Neuronal stem cell (in vitro differentiated cells): ENCODE data around the gene RBM20.

Experiments
- DNase-seq: peaks from one replicate; pipeline ENCODE4 v3.0.0-alpha.2; 2013; ENCODE audit warnings: low spot score
- H2AFZ ChIP-seq: one replicate; pipeline ENCODE4 v1.6.1; 2013; ENCODE audit warnings: mild to moderate bottlenecking, low read length, inconsistent platforms
- H2AK5ac ChIP-seq: 2 replicates; pipeline ENCODE4 v1.6.1; 2013; ENCODE audit warnings: low read depth, mild to moderate bottlenecking, inconsistent platforms, low read length, moderate library complexity, mixed read lengths
- H2BK120ac ChIP-seq: 2 replicates; pipeline ENCODE4 v1.6.1; 2013; ENCODE audit warnings: low read depth, mild to moderate bottlenecking, inconsistent platforms, low read length, moderate library complexity, mixed read lengths
- H2BK12ac ChIP-seq: one replicate; pipeline ENCODE4 v1.6.1; 2013; ENCODE audit warnings: low read length, inconsistent platforms
- H2BK15ac ChIP-seq: 2 replicates; pipeline ENCODE4 v1.6.1; 2013; ENCODE audit warnings: mild to moderate bottlenecking, low read length, inconsistent platforms, mixed read lengths
- H2BK5ac ChIP-seq: one replicate; pipeline ENCODE4 v1.6.1; 2013; ENCODE audit warnings: inconsistent platforms, mild to moderate bottlenecking, low read length, moderate library complexity
- H3K14ac ChIP-seq: one replicate; pipeline ENCODE4 v1.6.1; 2013; ENCODE audit warnings: low read length, inconsistent platforms
- H3K18ac ChIP-seq: 2 replicates; pipeline ENCODE4 v1.6.1; 2013; ENCODE audit warnings: low read length, inconsistent platforms
- H3K23ac ChIP-seq: 2 replicates; pipeline ENCODE4 v1.6.1; 2013; ENCODE audit warnings: low read depth, mild to moderate bottlenecking, mixed read lengths, low read length, inconsistent platforms; ENCODE audit not compliant: poor library complexity
- H3K27ac ChIP-seq: replicated peaks from 3 replicates; pipeline ENCODE4 v1.5.1; 2013; ENCODE audit warnings: low read length, inconsistent platforms
- H3K27me3 ChIP-seq, 3 experiments: 2 replicates each; pipeline ENCODE4 v1.6.1; 2013; ENCODE audit warnings: low read length in 3 of 3, mild to moderate bottlenecking in 2 of 3, inconsistent platforms in 1 of 3, low read depth in 1 of 3, mixed read lengths in 1 of 3, moderate library complexity in 1 of 3; ENCODE audit not compliant: control insufficient read depth in 3 of 3, insufficient read depth in 3 of 3
- H3K36me3 ChIP-seq, 2 donors: replicated peaks in 1 of 2; 2 replicates each; pipeline ENCODE4 v1.6.1; 2013; ENCODE audit warnings: low read length in 2 of 2; ENCODE audit not compliant: control insufficient read depth in 2 of 2, insufficient read depth in 2 of 2
- H3K4ac ChIP-seq: 2 replicates; pipeline ENCODE4 v1.6.1; 2013; ENCODE audit warnings: inconsistent platforms, mild to moderate bottlenecking, low read length, moderate library complexity
- H3K4me1 ChIP-seq, 2 donors: 1 replicate in 1 of 2; 2 replicates in 1 of 2; pipeline ENCODE4 v1.6.1; 2013; ENCODE audit warnings: low read length in 2 of 2, low read depth in 1 of 2; ENCODE audit not compliant: control insufficient read depth in 2 of 2, insufficient read depth in 1 of 2
- H3K4me2 ChIP-seq: one replicate; pipeline ENCODE4 v1.6.1; 2013; ENCODE audit warnings: mild to moderate bottlenecking, low read length, inconsistent platforms; ENCODE audit not compliant: insufficient read depth, poor library complexity, severe bottlenecking
- H3K4me3 ChIP-seq, 2 donors: 2 replicates each; pipeline ENCODE4 v1.5.1; 2013; ENCODE audit warnings: low read length in 2 of 2, mild to moderate bottlenecking in 2 of 2, inconsistent platforms in 1 of 2, moderate library complexity in 1 of 2
- H3K79me1 ChIP-seq: one replicate; pipeline ENCODE4 v1.6.1; 2013; ENCODE audit warnings: low read depth, mild to moderate bottlenecking, inconsistent platforms, low read length, moderate library complexity
- H3K9ac ChIP-seq: one replicate; pipeline ENCODE4 v1.6.1; 2013; ENCODE audit warnings: mild to moderate bottlenecking, low read depth, low read length, inconsistent platforms; ENCODE audit not compliant: poor library complexity
- H3K9me3 ChIP-seq, 2 donors: replicated peaks in 1 of 2; 2 replicates each; pipeline versions ENCODE3 to v1.6.1; 2013; ENCODE audit warnings: low read length in 2 of 2, mild to moderate bottlenecking in 2 of 2, inconsistent platforms in 1 of 2, low read depth in 1 of 2, mixed read lengths in 1 of 2, moderate library complexity in 1 of 2; ENCODE audit not compliant: control insufficient read depth in 2 of 2, insufficient read depth in 1 of 2
- H4K8ac ChIP-seq: one replicate; pipeline ENCODE4 v1.6.1; 2013; ENCODE audit warnings: low read depth, mild to moderate bottlenecking, inconsistent platforms, low read length, moderate library complexity
- H4K91ac ChIP-seq: one replicate; pipeline ENCODE4 v1.6.1; 2013; ENCODE audit warnings: low read length, low read depth, mild to moderate bottlenecking, inconsistent platforms; ENCODE audit not compliant: poor library complexity
- WGBS, 2 donors: extraction: QIAGEN DNeasy Blood & Tissue Kit; methylation state at CpG; one replicate each; pipeline ENCODE4 v1.1.7; 2013; ENCODE audit warnings: missing lambda C conversion rate in 2 of 2, mixed read lengths in 1 of 2; ENCODE audit not compliant: insufficient read length in 2 of 2, insufficient replicate concordance in 1 of 2; ENCODE audit errors: extremely low coverage in 2 of 2; 5-methylcytosine and 5-hydroxymethylcytosine counted together

RBM20 gene

GRCh38 chr10:110700947-110701616 is 56.9 kb downstream of the RBM20 start:
- H3K79me1 ChIP-seq: no peaks in the 10 kb centered on the region
- no peak overlapping the region for H3K23ac ChIP-seq
- H3K27me3 ChIP-seq: peaks cover 0 to 17% (median 0%) of the 10 kb centered on the region in 3 experiments
- no peak overlapping the region for H2BK120ac ChIP-seq
- H3K4me3 ChIP-seq: no peak overlapping the region
- peaks cover under 1 to 13% of the 10 kb centered on the region in 2 donors for H3K4me1 ChIP-seq
- H2AFZ ChIP-seq: no peak overlapping the region
- H4K8ac ChIP-seq: no peak overlapping the region
- no peak overlapping the region for H3K18ac ChIP-seq
- H4K91ac ChIP-seq: no peak overlapping the region
- no peak overlapping the region for H3K9ac ChIP-seq
- H3K14ac ChIP-seq: no peak overlapping the region
- no peak overlapping the region for H2BK5ac ChIP-seq
- H3K4ac ChIP-seq: no peak overlapping the region
- no peaks in the 10 kb centered on the region for H3K9me3 ChIP-seq
- no peak overlapping the region for H3K4me2 ChIP-seq
- DNase-seq: no peak
- H3K36me3 ChIP-seq: no peaks in the 10 kb centered on the region
- H2AK5ac ChIP-seq: no peak overlapping the region
- no peak overlapping the region for H2BK15ac ChIP-seq
- no peak overlapping the region for H2BK12ac ChIP-seq
- no CpG with 5 or more reads among the region's 10 CpGs for WGBS, 2 donors
- no peak overlapping the region for H3K27ac ChIP-seq

DNA sequence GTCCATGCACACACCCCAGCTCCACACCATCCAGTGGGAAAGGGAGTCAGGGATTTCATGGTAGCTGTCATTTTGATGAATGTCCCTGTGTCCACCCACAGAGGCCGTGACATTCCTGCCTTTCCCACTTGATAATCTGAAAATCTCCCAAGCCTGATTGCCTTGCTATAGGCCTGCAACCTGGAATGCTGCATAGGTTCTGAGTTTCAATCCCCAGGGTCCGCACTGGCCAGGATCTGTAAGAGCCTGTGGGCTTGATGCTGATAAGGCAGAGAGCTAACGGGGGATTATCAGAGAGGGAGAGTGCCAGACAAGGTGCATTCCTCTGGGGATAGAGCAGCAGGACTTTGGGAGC is 57.5 kb downstream of the RBM20 start:
- H3K4me2 ChIP-seq: no peak overlapping the region
- no peaks in the 10 kb centered on the region for H3K36me3 ChIP-seq
- H3K18ac ChIP-seq: no peak overlapping the region
- no peak overlapping the region for H3K4ac ChIP-seq
- no peak overlapping the region for H3K4me3 ChIP-seq
- DNase-seq: no peak
- no peak overlapping the region for H2BK15ac ChIP-seq
- no peaks in the 10 kb centered on the region for H3K79me1 ChIP-seq
- peaks cover 0 to 15% (median 0%) of the 10 kb centered on the region in 3 experiments for H3K27me3 ChIP-seq
- WGBS, 2 donors: no CpG with 5 or more reads among the region's 3 CpGs
- no peak overlapping the region for H2BK12ac ChIP-seq
- no peak overlapping the region for H2AK5ac ChIP-seq
- H3K9me3 ChIP-seq: no peaks in the 10 kb centered on the region
- H2AFZ ChIP-seq: no peak overlapping the region
- H3K9ac ChIP-seq: no peak overlapping the region
- no peak overlapping the region for H3K23ac ChIP-seq
- H3K27ac ChIP-seq: no peak overlapping the region
- no peak overlapping the region for H2BK120ac ChIP-seq
- H4K8ac ChIP-seq: no peak overlapping the region
- H3K14ac ChIP-seq: no peak overlapping the region
- H4K91ac ChIP-seq: no peak overlapping the region
- peaks cover 6 to 13% of the 10 kb centered on the region in 2 donors for H3K4me1 ChIP-seq
- H2BK5ac ChIP-seq: no peak overlapping the region

DNA sequence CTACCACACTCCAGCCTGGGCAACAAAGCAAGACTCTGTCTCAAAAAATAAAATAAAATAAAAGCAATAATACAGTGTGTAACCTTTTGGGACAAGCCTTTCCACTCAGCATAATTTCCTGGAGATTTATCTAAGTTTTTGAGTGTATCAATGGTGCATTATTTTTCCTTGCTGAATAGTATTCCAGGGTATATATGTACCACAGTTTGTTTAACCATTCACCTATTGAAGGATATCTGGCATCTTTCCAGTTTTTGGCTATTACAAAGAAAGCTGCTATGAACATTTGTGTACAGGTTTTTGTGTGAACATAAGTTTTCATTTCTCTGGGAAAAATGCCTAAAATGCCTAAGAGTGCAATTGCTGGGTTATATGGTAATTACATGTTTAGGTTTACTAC is 59.9 kb downstream of the RBM20 start:
- H3K4me2 ChIP-seq: no peak overlapping the region

GRCh38 chr10:110704906-110705476 is 60.9 kb downstream of the RBM20 start:
- H2BK120ac ChIP-seq: no peak overlapping the region
- H2AK5ac ChIP-seq: no peak overlapping the region
- H3K4ac ChIP-seq: no peak overlapping the region
- no peak overlapping the region for H2BK5ac ChIP-seq
- H2BK15ac ChIP-seq: no peak overlapping the region
- no peaks in the 10 kb centered on the region for H3K9me3 ChIP-seq
- no peak overlapping the region for H4K8ac ChIP-seq
- H3K4me3 ChIP-seq: no peak overlapping the region
- no peak overlapping the region for H3K9ac ChIP-seq
- no peaks in the 10 kb centered on the region for H3K36me3 ChIP-seq
- H3K79me1 ChIP-seq: no peaks in the 10 kb centered on the region
- no peak overlapping the region for H3K18ac ChIP-seq
- H2AFZ ChIP-seq: no peak overlapping the region
- H3K27ac ChIP-seq: no peak overlapping the region
- peaks cover 15 to 20% of the 10 kb centered on the region in 2 donors for H3K4me1 ChIP-seq
- no peak for DNase-seq
- H4K91ac ChIP-seq: no peak overlapping the region
- H3K23ac ChIP-seq: no peak overlapping the region
- H3K27me3 ChIP-seq: peaks cover 0 to 5% (median 0%) of the 10 kb centered on the region in 3 experiments
- no peak overlapping the region for H2BK12ac ChIP-seq
- no peak overlapping the region for H3K14ac ChIP-seq
- no CpG with 5 or more reads among the region's 5 CpGs for WGBS, 2 donors
- H3K4me2 ChIP-seq: no peak overlapping the region

More for the DNA sequence above, 59.9 kb downstream of the RBM20 start:
- H3K79me1 ChIP-seq: no peaks in the 10 kb centered on the region
- H3K36me3 ChIP-seq: no peaks in the 10 kb centered on the region
- peaks cover 14 to 18% of the 10 kb centered on the region in 2 donors for H3K4me1 ChIP-seq
- no peak overlapping the region for H2BK5ac ChIP-seq
- no peak overlapping the region for H3K9ac ChIP-seq
- no peak overlapping the region for H2AK5ac ChIP-seq
- no peak overlapping the region for H3K4ac ChIP-seq
- DNase-seq: no peak
- H3K9me3 ChIP-seq: no peaks in the 10 kb centered on the region
- no peak overlapping the region for H3K27ac ChIP-seq
- H4K91ac ChIP-seq: no peak overlapping the region
- H3K23ac ChIP-seq: no peak overlapping the region
- no peak overlapping the region for H2BK15ac ChIP-seq
- H4K8ac ChIP-seq: no peak overlapping the region
- no peak overlapping the region for H3K4me3 ChIP-seq
- H2BK12ac ChIP-seq: no peak overlapping the region
- no peak overlapping the region for H3K18ac ChIP-seq
- peaks cover 0 to 5% (median 0%) of the 10 kb centered on the region in 3 experiments for H3K27me3 ChIP-seq
- H3K14ac ChIP-seq: no peak overlapping the region
- H2AFZ ChIP-seq: no peak overlapping the region
- no peak overlapping the region for H2BK120ac ChIP-seq
